SU-DHL-6 (cell line): ENCODE data around the gene TUBA4A.

ENCODE experiments used
- H2AFZ ChIP-seq: fragments of 200-600 bp; sonication (generic); 2 replicates; pipeline ENCODE4 v1.6.1; 2014; ENCODE audit warnings: low read depth, mild to moderate bottlenecking, moderate library complexity, mixed read lengths, antibody characterized with exemption, low read length; ENCODE audit not compliant: severe bottlenecking
- H3F3A ChIP-seq: fragments of 200-600 bp; shearing (Covaris generic); 2 replicates; pipeline ENCODE4 v1.6.0; 2016; ENCODE audit warnings: antibody characterized with exemption, mild to moderate bottlenecking; ENCODE audit not compliant: insufficient read depth
- H3K27ac ChIP-seq: fragments of 200-600 bp; sonication (generic); 2 replicates; pipeline ENCODE4 v1.5.1; 2016; ENCODE audit warnings: low read depth, mild to moderate bottlenecking, low read length, moderate library complexity, mixed read lengths
- H3K27me3 ChIP-seq: fragments of 200-600 bp; sonication (generic), shearing (Covaris generic); 2 replicates; pipeline ENCODE4 v1.6.0; 2014; ENCODE audit warnings: mild to moderate bottlenecking, low read length
- H3K36me3 ChIP-seq: fragments of 200-600 bp; sonication (generic); 2 replicates; pipeline ENCODE4 v1.6.1; 2014; ENCODE audit warnings: mild to moderate bottlenecking, low read length, mixed read lengths
- H3K4me2 ChIP-seq: fragments of 300-600, 200-600 bp; shearing (Covaris generic), sonication (generic); 2 replicates; pipeline ENCODE4 v1.6.0; 2014; ENCODE audit warnings: low read length, low read depth, mild to moderate bottlenecking; ENCODE audit not compliant: poor library complexity, severe bottlenecking
- H3K4me3 ChIP-seq: fragments of 200-600 bp; sonication (generic); 2 replicates; pipeline ENCODE4 v1.5.1; 2014; ENCODE audit warnings: antibody characterized with exemption, low read length, mild to moderate bottlenecking, mixed read lengths; ENCODE audit not compliant: insufficient read depth, poor library complexity, severe bottlenecking
- H3K79me2 ChIP-seq: fragments of 200-600 bp; sonication (generic); 2 replicates; pipeline ENCODE4 v1.6.1; 2014; ENCODE audit warnings: mild to moderate bottlenecking, low read length, moderate library complexity; ENCODE audit not compliant: insufficient read depth
- H3K9ac ChIP-seq: fragments of 200-600 bp; sonication (generic); 2 replicates; pipeline ENCODE4 v1.7.0; 2014; ENCODE audit warnings: mild to moderate bottlenecking, low read length
- H3K9me2 ChIP-seq: fragments of 200-600 bp; sonication (generic); replicated peaks from 2 replicates; pipeline ENCODE4 v1.6.1; 2014; ENCODE audit warnings: low read length; ENCODE audit not compliant: insufficient read depth
- H3K9me3 ChIP-seq: fragments of 200-600 bp; sonication (generic); 2 replicates; pipeline ENCODE4 v1.6.1; 2014; ENCODE audit warnings: low read length, mixed read lengths; ENCODE audit not compliant: insufficient read depth
- H4K20me1 ChIP-seq: fragments of 200-600 bp; sonication (generic); 2 replicates; pipeline ENCODE4 v1.6.1; 2014; ENCODE audit warnings: low read depth, mild to moderate bottlenecking, antibody characterized with exemption, low read length, moderate library complexity, mixed read lengths
- EZH2phosphoT487 ChIP-seq: fragments of 200-600 bp; sonication (generic), shearing (Covaris generic); conservative IDR thresholded peaks from 2 replicates; pipeline ENCODE4 v1.6.1; 2018; ENCODE audit warnings: mild to moderate bottlenecking, antibody characterized with exemption, low read length, moderate library complexity, mixed read lengths
- TF ChIP-seq, protein P1 (sequence below): fragments of 200-600 bp; sonication (generic); IDR thresholded peaks from one replicate; pipeline ENCODE4 v1.5.1; 2017; ENCODE audit warnings: antibody characterized with exemption, mild to moderate bottlenecking, low read length, moderate library complexity; ENCODE audit not compliant: insufficient read depth, poor library complexity, severe bottlenecking

TUBA4A gene

GRCh38 chr2:219252900-219253752 lies 592 bp downstream of the TUBA4A start, which contains the start of gene TUBA4B:
Gene TUBA4B (plus strand): TSS chr2:219253243. CDS start chr2:219253408, 165 bp downstream.
- H4K20me1 ChIP-seq: no peaks in the 10 kb centered on the region
- no peaks in the 10 kb centered on the region for H3K9me3 ChIP-seq
- TF ChIP-seq, protein P1, sequence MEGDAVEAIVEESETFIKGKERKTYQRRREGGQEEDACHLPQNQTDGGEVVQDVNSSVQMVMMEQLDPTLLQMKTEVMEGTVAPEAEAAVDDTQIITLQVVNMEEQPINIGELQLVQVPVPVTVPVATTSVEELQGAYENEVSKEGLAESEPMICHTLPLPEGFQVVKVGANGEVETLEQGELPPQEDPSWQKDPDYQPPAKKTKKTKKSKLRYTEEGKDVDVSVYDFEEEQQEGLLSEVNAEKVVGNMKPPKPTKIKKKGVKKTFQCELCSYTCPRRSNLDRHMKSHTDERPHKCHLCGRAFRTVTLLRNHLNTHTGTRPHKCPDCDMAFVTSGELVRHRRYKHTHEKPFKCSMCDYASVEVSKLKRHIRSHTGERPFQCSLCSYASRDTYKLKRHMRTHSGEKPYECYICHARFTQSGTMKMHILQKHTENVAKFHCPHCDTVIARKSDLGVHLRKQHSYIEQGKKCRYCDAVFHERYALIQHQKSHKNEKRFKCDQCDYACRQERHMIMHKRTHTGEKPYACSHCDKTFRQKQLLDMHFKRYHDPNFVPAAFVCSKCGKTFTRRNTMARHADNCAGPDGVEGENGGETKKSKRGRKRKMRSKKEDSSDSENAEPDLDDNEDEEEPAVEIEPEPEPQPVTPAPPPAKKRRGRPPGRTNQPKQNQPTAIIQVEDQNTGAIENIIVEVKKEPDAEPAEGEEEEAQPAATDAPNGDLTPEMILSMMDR: no peak
- TF ChIP-seq EZH2phosphoT487: no peak
- H3K4me3 ChIP-seq: peak within 1 kb of the TSS; percentile 63
- H3K4me2 ChIP-seq: peak within 1 kb of the TSS; percentile 70
- peaks cover 8% of the 10 kb centered on the region for H3F3A ChIP-seq
- H3K9ac ChIP-seq: peak within 1 kb of the TSS; percentile 72
- H3K27me3 ChIP-seq: no peaks in the 10 kb centered on the region
- H2AFZ ChIP-seq: peak within 1 kb of the TSS; percentile 66
- peaks cover 20% of the 10 kb centered on the region; the same call in 1 of the 2 replicates for H3K79me2 ChIP-seq
- no peaks in the 10 kb centered on the region for H3K36me3 ChIP-seq
- no peaks in the 10 kb centered on the region for H3K9me2 ChIP-seq
- peak within 1 kb of the TSS; percentile 70 for H3K27ac ChIP-seq

DNA sequence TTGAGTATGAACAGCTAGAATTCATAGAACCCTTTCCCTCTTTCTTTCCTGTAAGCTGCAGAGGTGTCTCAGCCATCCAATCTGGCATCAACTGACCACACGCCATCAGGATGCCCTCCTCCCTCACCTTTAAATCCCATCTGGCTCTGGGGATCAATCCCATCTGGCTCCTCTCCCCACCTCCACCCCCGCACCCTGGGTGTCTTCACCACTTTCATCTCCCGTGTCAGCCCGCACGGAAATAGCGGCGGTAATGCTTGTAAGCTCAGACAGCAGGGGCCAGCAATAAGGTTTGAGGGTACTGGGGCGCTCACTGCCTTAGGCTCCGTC lies 1.2 kb downstream of the TUBA4A start:
- Histone ChIP-seq H3F3A (peaks cover 8% of the 10 kb centered on the region), H2AFZ (no peak overlapping the region), H3K79me2 (peaks cover 20% of the 10 kb centered on the region; the same call in 1 of the 2 replicates), H3K9me3 (no peaks in the 10 kb centered on the region), H3K36me3 (no peaks in the 10 kb centered on the region), H3K9me2 (no peaks in the 10 kb centered on the region), H3K4me3 (peak overlapping the region; percentile 63), H4K20me1 (no peaks in the 10 kb centered on the region), H3K27me3 (no peaks in the 10 kb centered on the region), H3K27ac (peak overlapping the region; percentile 70), H3K9ac (peak overlapping the region; percentile 72), H3K4me2 (peak overlapping the region; percentile 70)
- TF ChIP-seq EZH2phosphoT487: no peak
- TF ChIP-seq, protein P1: no peak

- no peaks in the 10 kb centered on the region for H4K20me1 ChIP-seq
- peaks cover 8% of the 10 kb centered on the region for H3F3A ChIP-seq
- no peak overlapping the region for H2AFZ ChIP-seq
- no peaks in the 10 kb centered on the region for H3K9me2 ChIP-seq
- TF ChIP-seq, protein P1: no peak
- TF ChIP-seq EZH2phosphoT487: no peak
- no peaks in the 10 kb centered on the region for H3K36me3 ChIP-seq
- peaks cover 20% of the 10 kb centered on the region; the same call in 1 of the 2 replicates for H3K79me2 ChIP-seq
- no peaks in the 10 kb centered on the region for H3K9me3 ChIP-seq
- H3K27ac ChIP-seq: peak overlapping the region; percentile 70; the same call in 1 of the 2 replicates
- H3K4me2 ChIP-seq: peak overlapping the region; percentile 70
- H3K4me3 ChIP-seq: peak overlapping the region; percentile 63
- peak overlapping the region; percentile 72 for H3K9ac ChIP-seq
- no peaks in the 10 kb centered on the region for H3K27me3 ChIP-seq
These were observed 1.6 kb downstream of the TUBA4A start for GRCh38 chr2:219252084-219252483.
